ENCODE measurements around the gene ZNF227.
"Not testable (repeated sequence)": the region's sequence is repeated elsewhere in the genome, so short reads cannot be mapped to it uniquely, and the experiment has no call there.

The ZNF227 gene

DNA sequence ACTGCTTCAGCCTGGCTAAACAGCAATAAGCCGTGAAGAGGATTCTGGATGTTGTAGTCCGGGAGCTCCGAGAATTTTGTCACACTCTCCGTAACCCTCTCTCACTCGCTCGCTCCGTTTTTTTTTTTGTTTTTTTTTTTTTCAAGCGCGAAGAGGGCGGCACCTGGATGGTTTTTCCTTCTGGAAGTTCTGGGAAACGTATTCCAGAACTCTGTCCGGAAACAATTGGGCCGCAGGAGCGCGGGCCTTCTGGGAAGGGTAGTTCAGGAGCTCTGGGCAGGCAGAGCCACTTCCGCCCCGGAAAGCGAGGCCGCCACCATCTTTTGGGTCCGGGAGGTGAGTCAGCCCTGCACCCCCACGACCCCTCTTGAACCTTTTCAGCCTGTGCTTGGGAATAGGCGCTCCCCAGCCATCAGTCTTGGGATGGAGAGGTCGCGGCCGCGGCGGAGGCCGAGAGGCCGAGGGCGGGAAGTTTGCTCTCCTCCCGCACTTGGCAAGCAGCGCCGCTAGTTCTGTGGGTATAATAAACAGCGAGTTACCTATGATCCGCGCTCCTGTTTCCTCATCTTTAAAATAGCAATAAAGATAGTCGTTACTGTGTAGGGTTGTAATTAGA, at the start of gene ZNF227:
Gene ZNF227, plus strand, starts transcription at position 283 of the 616 bp plus-strand sequence. CDS start 5,261 bp downstream, outside the sequence.
- DNase-seq, result peak; percentile 92

DNA sequence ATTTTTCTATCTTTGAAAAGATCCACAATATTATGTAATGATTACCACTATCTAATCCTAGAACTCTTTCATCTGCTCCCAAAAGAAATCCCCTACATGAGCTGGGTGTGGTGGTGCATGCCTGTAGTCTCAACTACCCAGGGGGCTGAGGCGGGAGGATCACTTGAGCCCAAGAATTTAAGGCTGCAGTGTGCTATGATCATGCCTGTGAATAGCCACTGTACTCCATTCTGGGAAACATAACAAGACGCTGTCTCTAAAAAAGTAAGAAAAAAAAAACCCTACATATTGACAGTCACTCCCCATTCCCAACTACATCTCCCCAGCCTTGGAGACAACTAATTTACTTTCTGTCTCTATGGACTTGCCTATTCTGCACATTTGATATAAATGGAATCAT, 48.5 kb upstream of the ZNF227 start:
- no peak for DNase-seq

DNA sequence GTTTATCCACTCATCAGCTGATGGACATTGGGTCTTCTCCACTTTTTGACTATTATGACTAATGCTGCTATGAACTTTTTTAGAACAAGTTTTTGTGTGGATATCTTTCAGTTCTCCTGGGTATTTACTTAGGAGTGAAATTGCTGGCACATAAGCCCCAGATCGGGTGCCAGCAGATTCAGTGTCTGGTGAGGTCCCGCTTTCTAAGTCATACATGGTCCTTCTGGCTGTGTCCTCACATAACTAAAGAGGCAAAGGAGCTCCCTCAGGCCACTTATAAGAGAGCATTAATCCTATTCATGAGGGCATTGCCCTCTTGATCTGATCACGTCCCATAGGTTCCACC, 48.0 kb upstream of the ZNF227 start:
- DNase-seq, result no peak

DNA sequence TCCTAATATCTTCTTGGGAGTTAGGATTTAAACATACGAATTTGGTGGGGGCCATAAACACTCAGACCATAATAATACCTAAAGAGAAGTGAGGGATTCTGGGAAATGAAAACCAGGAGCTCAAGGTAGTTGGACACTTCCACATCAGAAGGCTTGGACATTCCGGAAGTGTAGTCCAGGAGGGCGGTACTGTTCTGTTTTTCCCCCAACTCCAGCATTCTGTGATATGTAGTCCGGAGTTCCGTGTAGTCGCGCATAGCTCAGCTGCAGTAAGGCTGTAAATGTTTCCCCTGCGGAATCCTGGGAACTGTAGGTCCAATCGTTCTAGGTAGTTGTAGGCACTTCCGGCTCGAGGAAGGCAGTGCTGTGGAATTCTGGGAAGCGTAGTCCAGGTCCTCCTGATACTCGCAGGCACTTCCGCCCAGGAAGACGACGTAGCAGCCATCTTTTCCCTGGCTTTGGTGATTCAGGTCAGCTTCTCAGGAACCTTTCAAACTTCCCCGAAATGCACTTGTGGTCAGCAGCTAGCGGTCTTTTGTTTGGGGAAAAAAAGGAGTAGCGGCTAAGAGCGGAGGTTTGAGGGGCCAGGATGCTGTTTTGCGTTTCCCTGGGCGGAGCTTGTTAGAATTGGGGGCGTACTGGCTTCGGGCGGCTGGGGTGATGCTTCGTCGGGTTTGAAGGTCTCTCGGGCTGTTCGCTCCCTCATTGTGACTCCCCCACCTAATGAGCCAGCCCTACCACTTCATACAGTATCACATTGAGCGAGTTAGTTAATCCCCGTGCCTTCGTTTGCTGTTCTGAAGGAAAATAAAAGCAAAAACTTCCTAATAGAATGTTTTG, 47.4 kb upstream of the ZNF227 start, which contains the start of gene ZNF226:
Gene ZNF226, plus strand, starts transcription at position 428 of the 840 bp plus-strand sequence. CDS start 4,981 bp downstream, outside the sequence.
- peak; percentile 100 for DNase-seq

DNA sequence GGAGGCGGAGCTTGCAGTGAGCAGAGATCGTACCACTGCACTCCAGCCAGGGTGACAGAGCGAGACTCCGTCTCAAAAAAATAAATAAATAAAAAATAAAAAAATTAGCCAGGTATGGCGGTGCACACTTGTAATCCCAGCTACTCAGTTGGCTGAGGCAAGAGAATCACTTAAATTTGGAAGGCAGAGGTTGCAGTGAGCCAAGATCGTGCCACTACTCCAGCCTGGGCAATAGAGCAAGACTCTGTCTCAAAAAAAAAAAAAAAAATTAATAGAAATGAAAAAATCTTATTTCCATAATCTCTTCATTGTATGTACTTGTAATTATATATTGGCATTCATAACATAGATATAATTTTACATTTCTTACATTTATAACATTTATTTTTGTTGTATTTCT, 41.7 kb upstream of the ZNF227 start:
- not testable (repeated sequence) for DNase-seq

DNA sequence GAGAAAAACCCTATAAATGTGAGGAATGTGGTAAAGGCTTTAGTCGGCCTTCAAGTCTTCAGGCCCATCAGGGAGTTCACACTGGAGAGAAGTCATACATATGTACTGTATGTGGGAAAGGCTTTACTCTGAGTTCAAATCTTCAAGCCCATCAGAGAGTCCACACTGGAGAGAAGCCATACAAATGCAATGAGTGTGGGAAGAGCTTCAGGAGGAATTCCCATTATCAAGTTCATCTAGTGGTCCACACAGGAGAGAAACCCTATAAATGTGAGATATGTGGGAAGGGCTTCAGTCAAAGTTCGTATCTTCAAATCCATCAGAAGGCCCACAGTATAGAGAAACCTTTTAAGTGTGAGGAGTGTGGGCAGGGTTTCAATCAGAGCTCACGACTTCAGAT, 35.7 kb upstream of the ZNF227 start:
- no peak for DNase-seq

DNA sequence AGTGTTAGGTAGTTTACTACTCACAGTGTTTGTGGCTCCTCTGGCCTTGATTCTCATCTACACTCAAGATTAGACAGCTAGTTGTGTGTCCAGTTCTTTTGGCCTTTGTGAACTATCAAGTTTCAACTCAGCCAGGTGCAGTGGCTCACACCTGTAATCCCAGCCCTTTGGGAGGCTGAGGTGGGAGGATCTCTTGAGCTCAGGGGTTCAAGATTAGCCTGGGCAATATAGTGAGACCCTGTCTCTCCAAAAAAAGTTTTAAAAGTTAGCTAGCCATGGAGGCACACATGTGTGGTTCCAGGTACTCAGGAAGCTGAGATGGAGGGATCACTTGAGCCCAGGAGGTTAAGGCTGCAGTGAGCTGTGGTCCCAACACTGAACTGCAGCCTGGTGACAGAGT, 31.4 kb upstream of the ZNF227 start:
- no peak for DNase-seq

DNA sequence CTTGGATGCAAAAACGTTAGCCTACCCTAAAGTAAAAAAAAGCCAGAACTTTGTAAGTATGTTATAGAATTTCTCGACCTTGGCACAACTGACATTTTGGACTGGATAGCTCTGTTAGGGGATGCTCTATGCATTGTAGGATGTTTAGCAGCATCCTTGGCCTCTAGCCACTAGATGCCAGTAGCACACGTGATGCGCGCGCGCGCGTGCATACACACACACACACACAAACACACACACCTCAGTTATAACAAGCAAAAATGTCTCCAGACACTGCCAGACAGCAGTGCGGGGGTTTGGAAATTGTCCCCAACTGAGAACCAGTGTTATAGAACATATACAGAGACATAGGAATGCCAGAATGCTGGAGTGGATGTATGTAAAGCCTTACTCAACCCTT, 30.2 kb upstream of the ZNF227 start:
- DNase-seq, result no peak

DNA sequence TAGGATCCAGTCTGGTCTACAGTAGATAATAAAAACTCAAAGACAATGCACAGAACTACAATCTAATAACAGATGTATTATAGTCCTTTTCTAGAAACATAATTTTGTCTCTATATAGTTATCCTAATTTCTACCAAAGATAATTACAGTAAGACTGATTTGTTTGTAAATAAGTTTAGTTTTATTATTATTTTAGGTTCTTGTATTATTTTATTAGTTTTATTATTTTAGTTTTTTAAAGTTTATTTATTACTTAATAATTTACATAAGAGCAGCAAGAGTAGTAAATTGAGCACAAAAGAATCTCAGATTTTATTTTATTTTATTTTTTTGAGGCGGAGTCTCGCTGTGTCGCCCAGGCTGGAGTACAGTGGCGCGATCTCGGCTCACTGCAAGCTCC, 22.3 kb upstream of the ZNF227 start:
- no peak for DNase-seq

DNA sequence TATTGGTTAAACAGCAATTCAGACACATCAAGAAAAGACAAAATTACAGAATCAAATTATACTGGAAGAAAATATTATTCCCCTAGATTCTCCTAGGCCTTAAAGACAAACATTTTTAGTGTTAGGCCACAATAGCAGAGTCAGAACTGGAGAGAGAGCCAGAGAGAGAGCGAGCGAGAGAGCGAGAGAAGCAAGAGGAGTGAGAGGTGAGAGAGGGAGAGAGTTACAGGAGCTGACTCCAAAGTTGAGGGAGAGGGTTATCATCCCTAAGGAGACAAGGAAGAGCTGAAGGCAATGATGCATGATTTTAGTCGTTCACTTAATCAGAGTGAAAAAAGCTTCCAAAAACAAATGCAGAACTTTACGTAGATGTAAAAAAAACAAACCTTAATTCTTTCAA, 20.2 kb upstream of the ZNF227 start:
- DNase-seq, result no peak

DNA sequence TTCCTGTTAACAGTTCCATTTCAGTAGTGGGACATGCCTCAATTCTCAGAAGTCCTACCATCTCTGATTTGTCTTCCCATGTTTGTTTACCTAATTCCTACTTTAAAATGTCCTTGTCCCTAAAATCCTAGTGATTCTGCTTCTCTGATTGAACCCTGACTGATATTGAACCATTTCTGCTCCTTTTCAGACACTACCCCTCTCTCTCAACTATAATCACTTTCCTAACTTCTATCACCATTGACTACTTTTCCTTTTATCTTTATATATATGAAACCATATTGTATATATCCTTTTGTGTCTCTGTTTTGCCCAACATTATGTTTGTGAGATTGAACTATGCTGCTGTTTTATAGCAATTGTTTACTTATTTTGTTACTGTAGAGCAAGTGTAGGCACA, 15.6 kb upstream of the ZNF227 start:
- no peak for DNase-seq

DNA sequence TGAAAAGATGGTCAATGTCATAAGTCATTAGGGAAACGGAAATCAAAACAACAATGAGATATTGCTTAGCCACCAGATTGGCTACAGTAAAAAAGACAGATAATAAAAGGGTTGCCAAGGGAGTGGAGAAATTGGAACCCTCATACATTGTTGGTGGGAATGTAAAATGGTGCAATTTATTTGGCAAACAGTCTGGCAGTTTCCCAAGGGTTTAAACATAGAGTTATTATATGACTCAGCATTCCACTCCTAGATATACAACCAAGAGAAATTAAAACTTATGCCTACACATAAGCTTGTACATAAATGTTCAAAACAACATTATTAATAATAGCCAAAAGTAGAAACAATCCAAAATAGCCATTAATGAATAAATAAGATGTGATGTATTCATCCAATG, 9.9 kb upstream of the ZNF227 start:
- no peak for DNase-seq

DNA sequence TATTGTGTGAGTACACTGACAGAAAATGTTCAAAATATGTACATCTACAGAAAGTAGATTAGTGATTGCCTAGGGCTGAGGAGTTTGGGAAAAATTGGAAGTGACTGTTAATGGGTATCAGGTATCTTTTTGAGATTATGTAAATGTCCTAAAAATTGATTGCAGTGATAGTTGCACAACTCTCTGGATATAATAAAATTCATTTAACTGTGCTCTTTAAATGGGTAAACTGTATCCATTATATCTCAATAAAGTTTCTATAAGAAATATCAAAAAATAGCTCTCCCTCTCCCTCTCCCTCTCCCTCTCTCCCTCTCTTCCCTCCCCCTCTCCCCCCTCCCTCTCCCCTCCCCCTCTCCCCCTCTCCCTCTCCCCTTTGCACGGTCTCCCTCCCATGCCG, 9.4 kb upstream of the ZNF227 start:
- DNase-seq, result no peak

DNA sequence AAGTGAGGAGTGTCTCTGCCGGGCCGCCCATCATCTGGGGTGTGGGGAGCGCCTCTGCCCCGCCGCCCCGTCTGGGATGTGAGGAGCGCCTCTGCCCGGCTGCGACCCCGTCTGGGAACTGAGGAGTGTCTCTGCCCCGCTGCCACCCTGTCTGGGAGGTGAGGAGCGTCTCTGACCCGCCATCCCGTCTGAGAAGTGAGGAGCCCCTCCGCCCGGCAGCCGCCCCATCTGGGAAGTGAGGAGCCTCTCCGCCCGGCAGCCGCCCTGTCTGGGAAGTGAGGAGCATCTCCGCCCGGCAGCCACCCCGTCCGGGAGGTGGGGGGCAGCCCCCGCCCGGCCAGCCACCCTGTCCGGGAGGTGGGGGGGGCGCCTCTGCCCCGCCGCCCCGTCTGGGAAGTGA, 8.5 kb upstream of the ZNF227 start:
- not testable (repeated sequence) for DNase-seq

DNA sequence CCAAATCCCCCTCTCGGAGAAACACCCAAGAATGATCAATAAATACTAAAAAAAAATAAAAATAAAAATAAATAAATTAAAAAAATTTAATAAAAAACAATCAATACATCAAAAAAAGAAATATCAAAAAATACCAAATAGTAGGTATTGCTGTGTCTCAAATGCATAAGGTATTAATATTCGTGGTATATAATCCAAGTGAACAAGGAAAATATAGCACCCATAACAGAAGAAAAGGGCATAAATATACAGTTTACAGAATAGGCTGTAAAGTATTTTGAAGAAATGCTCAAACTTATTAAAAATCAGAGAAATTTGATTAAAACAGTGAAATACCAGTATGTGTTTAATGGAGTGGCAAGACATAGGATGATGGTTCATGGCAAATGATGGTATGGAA, 7.6 kb upstream of the ZNF227 start:
- DNase-seq, result no peak

DNA sequence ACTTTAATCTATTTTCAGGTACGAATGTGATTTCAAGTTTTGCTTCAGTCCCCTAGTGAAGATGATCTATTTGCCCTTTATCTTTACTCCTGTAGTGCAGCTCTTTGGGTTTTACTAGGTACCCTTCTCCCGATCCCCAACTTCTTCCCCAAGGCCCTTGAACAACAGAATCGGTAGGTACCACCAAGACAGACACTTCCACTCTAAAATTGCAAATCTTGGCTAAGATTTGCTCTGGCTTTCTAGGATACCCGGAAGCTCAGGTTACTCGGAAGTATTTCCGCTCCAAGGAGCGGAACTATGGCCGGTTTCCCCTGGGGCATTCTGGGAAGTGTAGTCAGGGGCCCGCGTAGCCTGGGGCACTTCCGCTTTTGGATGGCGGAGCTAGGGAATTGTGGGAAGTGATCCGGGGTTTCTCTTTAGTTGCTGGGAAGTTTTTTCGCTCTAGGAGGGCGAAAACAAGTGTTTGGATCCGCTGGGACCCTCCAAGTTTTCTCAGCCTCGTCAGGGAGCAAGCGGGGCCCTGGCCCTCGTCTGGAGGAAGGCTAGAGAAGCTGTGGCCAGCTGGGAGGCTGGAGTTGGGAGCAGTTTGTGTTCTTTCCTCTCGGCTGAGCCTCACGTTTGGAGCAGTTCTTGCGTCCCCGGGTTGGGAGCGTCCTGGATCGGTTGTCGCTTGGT, 5.1 kb upstream of the ZNF227 start:
- DNase-seq, result peak; percentile 98

DNA sequence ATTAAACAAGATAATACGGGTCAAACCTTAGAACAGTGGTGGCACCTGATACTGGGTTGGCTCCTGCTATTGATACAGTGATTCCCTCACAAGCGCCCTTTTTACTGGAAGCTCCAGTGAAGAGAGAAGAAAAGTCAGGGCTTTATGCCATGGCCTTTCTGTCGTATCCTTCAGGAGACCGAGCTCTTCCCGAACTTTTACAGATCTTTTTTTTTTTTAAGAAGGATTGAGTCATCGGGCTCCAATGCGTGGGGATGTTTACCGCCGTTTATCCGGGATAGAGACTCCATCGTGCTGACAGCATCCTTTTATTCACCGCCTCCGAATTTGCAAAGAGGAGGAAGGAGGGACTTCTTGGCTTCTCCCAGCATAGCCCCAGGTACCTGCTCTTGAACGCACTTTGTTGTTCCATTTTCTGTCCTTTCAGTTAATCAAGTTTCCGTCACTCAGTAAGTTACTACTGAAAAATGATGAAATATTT, 574 bp downstream of the ZNF227 start:
- DNase-seq, result peak; percentile 31

DNA sequence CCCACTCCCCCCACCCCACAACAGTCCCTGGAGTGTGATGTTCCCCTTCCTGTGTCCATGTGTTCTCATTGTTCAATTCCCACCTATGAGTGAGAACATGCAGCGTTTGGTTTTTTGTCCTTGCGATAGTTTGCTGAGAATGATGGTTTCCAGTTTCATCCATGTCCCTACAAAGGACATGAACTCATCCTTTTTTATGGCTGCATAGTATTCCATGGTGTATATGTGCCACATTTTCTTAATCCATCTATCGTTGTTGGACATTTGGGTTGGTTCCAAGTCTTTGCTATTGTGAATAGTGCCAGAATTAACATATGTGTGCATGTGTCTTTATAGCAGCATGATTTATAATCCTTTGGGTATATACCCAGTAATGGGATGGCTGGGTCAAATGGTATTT, 7.6 kb downstream of the ZNF227 start:
- DNase-seq, result not testable (repeated sequence)

DNA sequence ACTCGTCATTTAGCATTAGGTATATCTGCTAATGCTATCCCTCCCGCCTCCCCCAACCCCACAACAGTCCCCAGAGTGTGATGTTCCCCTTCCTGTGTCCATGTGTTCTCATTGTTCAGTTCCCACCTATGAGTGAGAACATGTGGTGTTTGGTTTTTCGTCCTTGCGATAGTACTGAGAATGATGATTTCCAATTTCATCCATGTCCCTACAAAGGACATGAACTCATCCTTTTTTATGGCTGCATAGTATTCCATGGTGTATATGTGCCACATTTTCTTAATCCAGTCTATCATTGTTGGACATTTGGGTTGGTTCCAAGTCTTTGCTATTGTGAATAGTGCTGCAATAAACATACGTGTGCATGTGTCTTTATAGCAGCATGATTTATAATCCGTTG, 8.4 kb downstream of the ZNF227 start:
- not testable (repeated sequence) for DNase-seq

DNA sequence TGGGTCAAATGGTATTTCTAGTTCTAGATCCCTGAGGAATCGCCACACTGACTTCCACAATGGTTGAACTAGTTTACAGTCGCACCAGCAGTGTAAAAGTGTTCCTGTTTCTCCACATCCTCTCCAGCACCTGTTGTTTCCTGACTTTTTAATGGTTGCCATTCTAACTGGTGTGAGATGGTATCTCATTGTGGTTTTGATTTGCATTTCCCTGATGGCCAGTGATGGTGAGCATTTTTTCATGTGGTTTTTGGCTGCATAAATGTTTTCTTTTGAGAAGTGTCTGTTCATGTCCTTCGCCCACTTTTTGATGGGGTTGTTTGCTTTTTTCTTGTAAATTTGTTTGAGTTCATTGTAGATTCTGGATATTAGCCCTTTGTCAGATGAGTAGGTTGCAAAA, 9.0 kb downstream of the ZNF227 start:
- DNase-seq, result not testable (repeated sequence)

DNA sequence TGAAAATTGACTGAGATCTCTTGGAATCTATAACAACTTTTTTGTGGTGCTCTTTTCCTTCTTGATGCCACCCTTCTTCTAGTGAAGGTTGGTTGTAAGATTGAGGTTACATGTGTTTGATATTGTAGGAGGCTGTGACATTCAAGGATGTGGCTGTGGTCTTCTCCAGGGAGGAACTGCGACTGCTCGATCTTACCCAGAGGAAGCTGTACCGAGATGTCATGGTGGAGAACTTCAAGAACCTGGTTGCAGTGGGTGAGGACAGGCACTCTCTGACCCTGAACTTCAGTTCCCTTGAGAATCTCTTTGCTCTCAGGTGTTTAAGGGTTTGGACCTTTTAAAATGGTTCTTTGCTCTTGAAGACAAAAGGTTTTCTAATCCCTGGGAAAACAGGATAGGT, 16.0 kb downstream of the ZNF227 start:
- DNase-seq, result no peak

DNA sequence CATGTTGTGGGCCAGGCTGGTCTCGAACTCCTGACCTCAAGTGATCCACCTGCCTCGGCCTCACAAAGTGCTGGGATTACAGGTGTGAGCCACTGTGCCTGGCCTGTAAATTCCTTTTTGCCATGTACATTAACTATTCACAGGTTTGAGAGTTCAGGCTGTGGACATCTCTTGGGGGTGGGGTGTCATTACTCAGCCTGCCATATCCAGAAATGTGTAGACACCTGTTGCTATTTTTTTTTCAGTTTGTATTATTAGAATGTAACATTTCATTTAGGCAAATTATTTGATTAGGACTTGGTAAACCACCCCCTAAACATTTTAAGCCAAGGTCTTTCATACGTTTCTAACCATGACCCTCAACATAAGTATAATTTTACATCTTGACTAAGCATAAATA, 20.5 kb downstream of the ZNF227 start:
- DNase-seq, result no peak

DNA sequence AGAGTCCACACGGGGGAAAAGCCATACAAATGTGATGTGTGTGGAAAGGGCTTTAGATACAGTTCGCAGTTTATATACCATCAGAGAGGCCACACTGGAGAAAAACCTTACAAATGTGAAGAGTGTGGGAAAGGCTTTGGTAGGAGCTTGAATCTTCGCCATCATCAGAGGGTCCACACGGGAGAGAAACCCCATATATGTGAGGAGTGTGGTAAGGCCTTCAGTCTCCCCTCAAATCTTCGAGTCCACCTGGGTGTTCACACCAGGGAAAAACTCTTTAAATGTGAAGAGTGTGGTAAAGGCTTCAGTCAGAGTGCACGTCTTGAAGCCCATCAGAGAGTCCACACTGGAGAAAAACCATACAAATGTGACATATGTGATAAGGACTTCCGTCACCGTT, 24.1 kb downstream of the ZNF227 start:
- no peak for DNase-seq

DNA sequence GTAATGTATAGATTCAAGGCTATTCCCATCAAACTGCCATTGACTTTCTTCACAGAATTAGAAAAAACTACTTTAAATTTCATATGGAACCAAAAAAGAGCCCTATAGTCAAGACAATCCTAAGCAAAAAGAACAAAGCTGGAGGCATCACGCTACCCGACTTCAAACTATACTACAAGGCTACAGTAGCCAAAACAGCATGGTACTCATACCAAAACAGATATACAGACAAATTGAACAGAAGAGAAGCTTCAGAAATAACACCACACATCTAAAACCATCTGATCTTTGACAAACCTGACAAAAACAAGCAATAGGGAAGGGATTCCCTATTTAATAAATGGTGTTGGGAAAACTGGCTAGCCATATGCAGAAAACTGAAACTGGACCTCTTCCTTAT, 40.0 kb downstream of the ZNF227 start:
- not testable (repeated sequence) for DNase-seq

All from hematopoietic multipotent progenitor cell treated with erythropoietin and hydrocortisone succinate and interleukin-3 and kit ligand, for 6 days (in vitro differentiated cells).